GF-D8 (cell line): ENCODE results near the gene TMSB10.
A peak's percentile ranks its signal among the peaks of the same experiment; 100 is the strongest.

Experiments
- DNase-seq: peaks from one replicate; lab custom pipeline; 2025; lab: John Stamatoyannopoulos, UW

Gene TMSB10

GRCh38 chr2:84880645-84881521 lies 24.6 kb upstream of the TMSB10 start, which contains the start of gene TRABD2A:
TSS of gene TRABD2A (minus strand) at chr2:84881084. CDS start at chr2:84881039, 45 bp downstream.
- DNase-seq, result no peak

- peak; percentile 21 for DNase-seq
Observed at GRCh38 chr2:84881581-84882413, 23.7 kb upstream of the TMSB10 start.

- no peak for DNase-seq
Observed at GRCh38 chr2:84882414-84882738, 23.1 kb upstream of the TMSB10 start.

GRCh38 chr2:84882775-84883550 lies 22.5 kb upstream of the TMSB10 start:
- DNase-seq, result no peak

GRCh38 chr2:84884449-84884848 lies 21.0 kb upstream of the TMSB10 start:
- no peak for DNase-seq

GRCh38 chr2:84885111-84885510 lies 20.3 kb upstream of the TMSB10 start:
- no peak for DNase-seq

- DNase-seq, result no peak
Observed at GRCh38 chr2:84886791-84887190, 18.7 kb upstream of the TMSB10 start.

GRCh38 chr2:84888401-84889276 lies 16.8 kb upstream of the TMSB10 start:
- DNase-seq, result peak; percentile 80

- DNase-seq, result no peak
Observed at GRCh38 chr2:84889332-84889731, 16.1 kb upstream of the TMSB10 start.

GRCh38 chr2:84891355-84892010 lies 14.0 kb upstream of the TMSB10 start:
- no peak for DNase-seq

- no peak for DNase-seq
Observed at GRCh38 chr2:84894131-84894586, 11.3 kb upstream of the TMSB10 start.

GRCh38 chr2:84894758-84895520 lies 10.5 kb upstream of the TMSB10 start:
- DNase-seq, result peak; percentile 48

GRCh38 chr2:84896567-84896966 lies 8.9 kb upstream of the TMSB10 start:
- DNase-seq, result no peak

GRCh38 chr2:84897773-84898172 lies 7.7 kb upstream of the TMSB10 start:
- DNase-seq, result no peak

- DNase-seq, result no peak
Observed at GRCh38 chr2:84899304-84900204, 5.9 kb upstream of the TMSB10 start.

GRCh38 chr2:84900971-84901370 lies 4.5 kb upstream of the TMSB10 start:
- no peak for DNase-seq

GRCh38 chr2:84901593-84902120 lies 3.8 kb upstream of the TMSB10 start:
- DNase-seq, result no peak

- DNase-seq, result no peak
Observed at GRCh38 chr2:84902526-84902925, 2.9 kb upstream of the TMSB10 start.

GRCh38 chr2:84904151-84904550 lies 1.3 kb upstream of the TMSB10 start:
- DNase-seq, result no peak
